HL-60 (cell line): ENCODE measurements around the gene FLACC1.

Experiments used
- CTCF ChIP-seq: IDR thresholded peaks from one replicate; pipeline ENCODE4 v1.5.1; 2011; ENCODE audit warnings: low read length, control low read depth, inconsistent platforms; ENCODE audit not compliant: insufficient read depth
- POLR2AphosphoS5 ChIP-seq: IDR thresholded peaks from 2 replicates; pipeline ENCODE4 v1.6.1; 2012; ENCODE audit warnings: low read depth
- REST ChIP-seq: IDR thresholded peaks from 2 replicates; pipeline ENCODE4 v1.6.1; 2012; ENCODE audit warnings: low read depth; ENCODE audit not compliant: insufficient replicate concordance

- TF ChIP-seq POLR2AphosphoS5: no peak
- TF ChIP-seq REST: no peak
- TF ChIP-seq CTCF: no peak
Observed at GRCh38 chr2:201276511-201276910, 80.6 kb downstream of the FLACC1 start.
